K562 (cell line): ENCODE measurements around the gene VIPR2. TPM values are rescaled to one million over a fixed set of nuclear protein-coding genes. Genes with fewer than 3 reads are reported as not detected.

Source experiments
- ATAC-seq: fragments of 200-7000 bp; cut with Tn5 transposase; 3 replicates; pipeline ENCODE4 v1.9.1; 2020; ENCODE audit warnings: moderate library complexity
- BruUV-seq: library from RNA; stranded (reverse); fragments of 400-500 nt; replicated peaks from 2 replicates; lab custom pipeline; 2021; lab: Mats Ljungman, UMichigan
- CTCF ChIA-PET: fragments of 300-600 bp; formaldehyde crosslinking; extraction: SDS; loops from one replicate; lab custom pipeline; 2021; ENCODE audit warnings: low intra/inter-chr PET ratio; lab: Yijun Ruan, JAX
- POLR2A ChIA-PET: fragments of 300-600, 350-650 bp; sonication (Branson Sonifier 250); formaldehyde crosslinking; extraction: SDS; loops from one replicate; lab custom pipeline; 2021; ENCODE audit warnings: antibody characterized with exemption, inconsistent platforms; lab: Yijun Ruan, JAX
- DNase-seq, 4 experiments: peaks; one replicate each; pipeline versions ENCODE4 v3.0.0 to v3.0.0-alpha.2; 2011 to 2018; ENCODE audit warnings: low spot score in 3 of 4, mixed read lengths in 3 of 4; ENCODE audit errors: extremely low read depth in 1 of 4
- FAIRE-seq: peaks from 2 replicates; lab custom pipeline; 2011; peaks lifted over from hg19 to GRCh38; lab: Jason Lieb, UNC
- H2AFZ ChIP-seq: 2 replicates; pipeline ENCODE4 v1.6.0; 2011; ENCODE audit warnings: low read depth, low read length, control low read depth, inconsistent platforms
- H3K27ac ChIP-seq: fragments of 200-600 bp; 3 replicates; pipeline ENCODE4 v1.8.0; 2011; ENCODE audit warnings: low read depth, mild to moderate bottlenecking, control low read depth, inconsistent platforms, low read length, moderate library complexity, mixed read lengths; ENCODE audit errors: extremely low read depth
- H3K27me3 ChIP-seq, 2 experiments: fragments of 300-600 bp in 1 of 2; 2 replicates in 1 of 2; 3 replicates in 1 of 2; pipeline versions ENCODE4 v1.6.0 to v1.8.0; 2011; ENCODE audit warnings: inconsistent platforms in 2 of 2, low read length in 2 of 2, mild to moderate bottlenecking in 1 of 2, mixed read lengths in 1 of 2, moderate library complexity in 1 of 2; ENCODE audit not compliant: control insufficient read depth in 2 of 2, insufficient read depth in 2 of 2
- H3K36me3 ChIP-seq: fragments of 300-600 bp; 3 replicates; pipeline ENCODE4 v1.8.0; 2011; ENCODE audit warnings: mild to moderate bottlenecking, low read length, inconsistent platforms; ENCODE audit not compliant: control insufficient read depth, insufficient read depth
- H3K4me1 ChIP-seq, 2 experiments: fragments of 200-600 bp in 1 of 2; replicated peaks in 1 of 2; 2 replicates in 1 of 2; 3 replicates in 1 of 2; pipeline versions ENCODE4 v1.5.1 to v1.8.0; 2011; ENCODE audit warnings: inconsistent platforms in 2 of 2, low read length in 2 of 2, mild to moderate bottlenecking in 1 of 2, mixed read lengths in 1 of 2, moderate library complexity in 1 of 2; ENCODE audit not compliant: control insufficient read depth in 2 of 2, insufficient read depth in 2 of 2
- H3K4me2 ChIP-seq: 2 replicates; pipeline ENCODE4 v1.6.1; 2011; ENCODE audit warnings: low read length, control low read depth, inconsistent platforms, mixed read lengths; ENCODE audit not compliant: insufficient read depth
- H3K4me3 ChIP-seq: fragments of 200-600 bp; sonication (generic), shearing (Covaris generic); 2 replicates; pipeline ENCODE4 v1.5.1; 2016; ENCODE audit warnings: control low read depth, inconsistent platforms
- H3K79me2 ChIP-seq: fragments of 200-600 bp; 3 replicates; pipeline ENCODE4 v1.8.0; 2011; ENCODE audit warnings: low read length, inconsistent platforms; ENCODE audit not compliant: control insufficient read depth, insufficient read depth
- H3K9ac ChIP-seq, 2 experiments: 2 replicates each; pipeline versions ENCODE4 v1.6.0 to v1.6.1; 2011; ENCODE audit warnings: low read depth in 2 of 2, low read length in 2 of 2, control low read depth in 1 of 2, inconsistent platforms in 1 of 2, mild to moderate bottlenecking in 1 of 2, mixed read lengths in 1 of 2; ENCODE audit not compliant: insufficient read depth in 1 of 2
- H3K9me1 ChIP-seq: one replicate; pipeline ENCODE4 v1.6.0; 2011; ENCODE audit warnings: inconsistent platforms, mild to moderate bottlenecking, low read length, moderate library complexity; ENCODE audit not compliant: control insufficient read depth, insufficient read depth
- H3K9me3 ChIP-seq: replicated peaks from 2 replicates; pipeline ENCODE4 v1.5.1; 2011; ENCODE audit warnings: low read depth, low read length, inconsistent platforms; ENCODE audit not compliant: control insufficient read depth, insufficient read depth
- H4K20me1 ChIP-seq: replicated peaks from 2 replicates; pipeline ENCODE4 v1.6.1; 2011; ENCODE audit warnings: low read length, inconsistent platforms, mixed read lengths; ENCODE audit not compliant: control insufficient read depth, insufficient read depth
- BHLHE40 ChIP-seq: IDR thresholded peaks from 2 replicates; pipeline ENCODE4 v1.6.1; 2011; ENCODE audit warnings: low read length, improper control_type of control experiment
- CBX8 ChIP-seq: fragments of 200-600 bp; sonication (generic); IDR thresholded peaks from 2 replicates; pipeline ENCODE4 v1.6.1; 2012; ENCODE audit warnings: borderline replicate concordance, mixed run types, low read depth, mild to moderate bottlenecking, moderate library complexity, mixed read lengths, low read length, control low read depth, inconsistent platforms; ENCODE audit not compliant: poor library complexity, severe bottlenecking; ENCODE audit errors: extremely low read depth
- CEBPB ChIP-seq: fragments of 450-650 bp; IDR thresholded peaks from 2 replicates; pipeline ENCODE4 v1.6.1; 2016; ENCODE audit warnings: missing genetic modification characterization, missing compliant biosample characterization
- FOXP1 ChIP-seq: sonication (generic); formaldehyde crosslinking; IDR thresholded peaks from 2 replicates; pipeline ENCODE4 v1.8.0; 2022; ENCODE audit warnings: mild to moderate bottlenecking, missing genetic modification reagents
- HDAC1 ChIP-seq, 2 experiments: fragments of 450-650 bp; IDR thresholded peaks; 2 replicates each; pipeline ENCODE4 v1.6.1; 2016 to 2017; ENCODE audit warnings: inconsistent platforms in 1 of 2, mild to moderate bottlenecking in 1 of 2, moderate library complexity in 1 of 2
- HLTF ChIP-seq: fragments of 450-650 bp; IDR thresholded peaks from 2 replicates; pipeline ENCODE4 v1.6.1; 2016
- ILK ChIP-seq: fragments of 450-650 bp; IDR thresholded peaks from 2 replicates; pipeline ENCODE4 v1.6.1; 2016; ENCODE audit warnings: missing genetic modification characterization, low read depth, mild to moderate bottlenecking, missing compliant biosample characterization, moderate library complexity, borderline replicate concordance
- PHTF2 ChIP-seq: fragments of 250-450 bp; sonication (Bioruptor Pico); IDR thresholded peaks from 2 replicates; pipeline ENCODE4 v1.5.0; 2021; ENCODE audit warnings: mild to moderate bottlenecking
- POLR2H ChIP-seq: IDR thresholded peaks from 2 replicates; pipeline ENCODE4 v1.6.1; 2016; ENCODE audit warnings: missing genetic modification characterization, low read depth, mild to moderate bottlenecking, control low read depth, missing compliant biosample characterization, moderate library complexity
- TAF15 ChIP-seq: fragments of 200-400 bp; formaldehyde crosslinking; IDR thresholded peaks from 2 replicates; pipeline ENCODE4 v1.6.1; 2017; ENCODE audit warnings: mild to moderate bottlenecking, low read depth, low read length, moderate library complexity
- ZNF384 ChIP-seq: IDR thresholded peaks from 2 replicates; pipeline ENCODE4 v1.6.1; 2012; ENCODE audit warnings: low read depth, low read length, improper control_type of control experiment
- ZNF57 ChIP-seq: fragments of 450-650 bp; formaldehyde crosslinking; IDR thresholded peaks from 2 replicates; pipeline ENCODE4 v1.4.0; 2020; ENCODE audit warnings: mild to moderate bottlenecking, moderate library complexity
- ZNF696 ChIP-seq: fragments of 250-450 bp; sonication (Bioruptor Pico); conservative IDR thresholded peaks from 2 replicates; pipeline ENCODE4 v1.4.0; 2020; ENCODE audit warnings: mild to moderate bottlenecking, moderate library complexity
- WGBS: fragments of 100-300 bp; shearing (Covaris generic); methylation state at CpG from one replicate; pipeline ENCODE4 v1.1.6; 2016; ENCODE audit warnings: low coverage, mixed read lengths; ENCODE audit not compliant: insufficient coverage; ENCODE audit errors: missing lambda C conversion rate; 5-methylcytosine and 5-hydroxymethylcytosine counted together
- in situ Hi-C: fragments of 300-500 bp; cut with MboI; formaldehyde crosslinking; loops from 4 replicates; pipeline ENCODE4 v1.15.0; 2018; ENCODE audit warnings: inconsistent platforms, mixed read lengths
- intact Hi-C: fragments of 100-400 bp; cut with micrococcal nuclease; formaldehyde crosslinking; loops from 2 replicates; pipeline ENCODE4 v1.14.2; 2022
- polyA plus RNA-seq, 8 experiments: library from polyadenylated mRNA; depleted of rRNA in 4 of 8; stranded (reverse) in 5 of 8; unstranded in 3 of 8; fragments of >200 nt; fragmentation: Nextera tagmentation in 2 of 8; fragmentation: Illumina TruSeq in 1 of 8; extraction: Ambion mirVana in 2 of 8; extraction: Trizol in 1 of 8; gene quantifications; 2 replicates each; pipeline versions ENCODE4 v1.2.1 to v1.2.3, GENCODE V29; 2011 to 2014; ENCODE audit warnings: inconsistent platforms in 1 of 8, missing spikeins in 1 of 8
- total RNA-seq, 7 experiments: library from RNA; depleted of rRNA in 6 of 7; stranded (reverse); fragments of >200 nt in 6 of 7; fragmentation: Illumina TruSeq in 2 of 7; extraction: Trizol in 2 of 7; gene quantifications; 2 replicates each; pipeline versions ENCODE4 v1.2.1 to v1.2.3, GENCODE V29; 2011 to 2021; ENCODE audit warnings: low replicate concordance in 1 of 7
- TF ChIP-seq, protein P1 (sequence below): IDR thresholded peaks from 2 replicates; pipeline ENCODE4 v1.6.1; 2012; ENCODE audit warnings: low read depth, low read length, improper control_type of control experiment, borderline replicate concordance
- TF ChIP-seq, protein P2 (sequence below): fragments of 250-450 bp; sonication (Bioruptor Pico); IDR thresholded peaks from 2 replicates; pipeline ENCODE4 v1.8.0; 2022; ENCODE audit warnings: moderate library complexity, mild to moderate bottlenecking, inconsistent platforms
- TF ChIP-seq, protein P3 (sequence below), 3 experiments: fragments of 200-800 bp in 1 of 3; fragments of 250-450 bp in 1 of 3; fragments of 450-650 bp in 1 of 3; sonication (Bioruptor Pico) in 1 of 3; sonication (Bioruptor generic) in 1 of 3; formaldehyde crosslinking in 1 of 3; IDR thresholded peaks; 2 replicates each; pipeline versions ENCODE4 v1.6.1 to v1.8.0; 2016 to 2022; ENCODE audit warnings: mild to moderate bottlenecking in 2 of 3, missing genetic modification characterization in 2 of 3, missing compliant biosample characterization in 1 of 3, moderate library complexity in 1 of 3

The VIPR2 gene
- total and polyA plus RNA-seq, 9 of the 15 experiments (the other 6 are each of a cell fraction or from before 2014, with no cell fraction given): 0.04 TPM; not detected in 8

GRCh38 chr7:159047536-159047935 lies 97.1 kb downstream of the VIPR2 start (continued):
- TF ChIP-seq, protein P1, sequence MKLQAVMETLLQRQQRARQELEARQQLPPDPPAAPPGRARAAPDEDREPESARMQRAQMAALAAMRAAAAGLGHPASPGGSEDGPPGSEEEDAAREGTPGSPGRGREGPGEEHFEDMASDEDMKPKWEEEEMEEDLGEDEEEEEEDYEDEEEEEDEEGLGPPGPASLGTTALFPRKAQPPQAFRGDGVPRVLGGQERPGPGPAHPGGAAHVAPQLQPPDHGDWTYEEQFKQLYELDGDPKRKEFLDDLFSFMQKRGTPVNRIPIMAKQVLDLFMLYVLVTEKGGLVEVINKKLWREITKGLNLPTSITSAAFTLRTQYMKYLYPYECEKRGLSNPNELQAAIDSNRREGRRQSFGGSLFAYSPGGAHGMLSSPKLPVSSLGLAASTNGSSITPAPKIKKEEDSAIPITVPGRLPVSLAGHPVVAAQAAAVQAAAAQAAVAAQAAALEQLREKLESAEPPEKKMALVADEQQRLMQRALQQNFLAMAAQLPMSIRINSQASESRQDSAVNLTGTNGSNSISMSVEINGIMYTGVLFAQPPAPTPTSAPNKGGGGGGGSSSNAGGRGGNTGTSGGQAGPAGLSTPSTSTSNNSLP: no peak
- TF ChIP-seq PHTF2 (CRISPR knock-in tag) (no peak), ZNF384 (no peak), ZNF696 (no peak), ILK (tag) (no peak), CBX8 (no peak), POLR2H (tag) (no peak), TAF15 (no peak)
- TF ChIP-seq, all 486 proteins: peak for 0

DNA sequence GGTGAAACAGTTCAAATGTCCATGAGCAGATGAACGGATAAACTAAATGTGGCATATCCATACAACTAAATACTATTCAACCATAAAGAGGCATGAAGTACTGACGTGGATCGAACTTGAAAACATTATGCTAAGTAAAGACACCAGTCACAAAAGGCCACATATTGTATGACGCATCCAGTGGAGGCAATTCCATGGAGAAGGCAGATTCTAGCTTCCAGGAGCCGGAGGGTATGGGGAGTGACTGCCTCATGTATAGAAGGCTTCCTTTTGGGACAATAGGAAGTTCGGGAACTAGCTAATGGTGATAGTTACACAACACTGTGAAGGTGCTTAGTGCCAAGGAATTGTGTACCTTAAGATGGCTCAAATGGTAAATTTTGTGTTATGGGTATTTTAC lies 98.4 kb downstream of the VIPR2 start:
- DNase-seq (no peak), FAIRE-seq (no peak), ATAC-seq (no peak)
- no peaks in the 10 kb centered on the region for H3K36me3 ChIP-seq
- WGBS: 2% methylated on average over 6 of the region's 6 CpGs
- no peak overlapping the region for H3K4me3 ChIP-seq
- H3K79me2 ChIP-seq: no peaks in the 10 kb centered on the region
- TF ChIP-seq FOXP1 (CRISPR knock-in tag) (no peak), ZNF57 (CRISPR knock-in tag) (no peak), BHLHE40 (no peak), CEBPB (tag) (no peak), HDAC1 (IDR thresholded peaks at IDR 0.05) (no peak), HLTF (no peak)
- TF ChIP-seq, protein P2, sequence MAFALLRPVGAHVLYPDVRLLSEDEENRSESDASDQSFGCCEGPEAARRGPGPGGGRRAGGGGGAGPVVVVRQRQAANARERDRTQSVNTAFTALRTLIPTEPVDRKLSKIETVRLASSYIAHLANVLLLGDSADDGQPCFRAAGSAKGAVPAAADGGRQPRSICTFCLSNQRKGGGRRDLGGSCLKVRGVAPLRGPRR (CRISPR knock-in tag): no peak
- TF ChIP-seq, protein P3, sequence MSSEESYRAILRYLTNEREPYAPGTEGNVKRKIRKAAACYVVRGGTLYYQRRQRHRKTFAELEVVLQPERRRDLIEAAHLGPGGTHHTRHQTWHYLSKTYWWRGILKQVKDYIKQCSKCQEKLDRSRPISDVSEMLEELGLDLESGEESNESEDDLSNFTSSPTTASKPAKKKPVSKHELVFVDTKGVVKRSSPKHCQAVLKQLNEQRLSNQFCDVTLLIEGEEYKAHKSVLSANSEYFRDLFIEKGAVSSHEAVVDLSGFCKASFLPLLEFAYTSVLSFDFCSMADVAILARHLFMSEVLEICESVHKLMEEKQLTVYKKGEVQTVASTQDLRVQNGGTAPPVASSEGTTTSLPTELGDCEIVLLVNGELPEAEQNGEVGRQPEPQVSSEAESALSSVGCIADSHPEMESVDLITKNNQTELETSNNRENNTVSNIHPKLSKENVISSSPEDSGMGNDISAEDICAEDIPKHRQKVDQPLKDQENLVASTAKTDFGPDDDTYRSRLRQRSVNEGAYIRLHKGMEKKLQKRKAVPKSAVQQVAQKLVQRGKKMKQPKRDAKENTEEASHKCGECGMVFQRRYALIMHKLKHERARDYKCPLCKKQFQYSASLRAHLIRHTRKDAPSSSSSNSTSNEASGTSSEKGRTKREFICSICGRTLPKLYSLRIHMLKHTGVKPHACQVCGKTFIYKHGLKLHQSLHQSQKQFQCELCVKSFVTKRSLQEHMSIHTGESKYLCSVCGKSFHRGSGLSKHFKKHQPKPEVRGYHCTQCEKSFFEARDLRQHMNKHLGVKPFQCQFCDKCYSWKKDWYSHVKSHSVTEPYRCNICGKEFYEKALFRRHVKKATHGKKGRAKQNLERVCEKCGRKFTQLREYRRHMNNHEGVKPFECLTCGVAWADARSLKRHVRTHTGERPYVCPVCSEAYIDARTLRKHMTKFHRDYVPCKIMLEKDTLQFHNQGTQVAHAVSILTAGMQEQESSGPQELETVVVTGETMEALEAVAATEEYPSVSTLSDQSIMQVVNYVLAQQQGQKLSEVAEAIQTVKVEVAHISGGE (CRISPR knock-in tag; IDR thresholded peaks at IDR 0.05): no peak
- no peaks in the 10 kb centered on the region for H4K20me1 ChIP-seq
- H3K4me2 ChIP-seq: no peak overlapping the region
- no peaks in the 10 kb centered on the region for H3K9me1 ChIP-seq
- in situ Hi-C loops: no loop called here
- H3K9me3 ChIP-seq: no peaks in the 10 kb centered on the region
- H2AFZ ChIP-seq: no peak overlapping the region
- no TSS peak for BruUV-seq
- intact Hi-C loops: no loop called here
- ChIA-PET CTCF (no interaction called here), POLR2A (interaction anchor here (1.0 to 1.5 kb wide), 2 partner anchors 10 to 21 kb away, joined by 3 to 4 read pairs; no protein-coding TSS in a partner anchor)
- H3K27me3 ChIP-seq: peaks cover 30 to 33% of the 10 kb centered on the region in 2 experiments
- H3K9ac ChIP-seq: no peak overlapping the region
- H3K27ac ChIP-seq: no peak overlapping the region
- H3K4me1 ChIP-seq: no peaks in the 10 kb centered on the region
